Stimulated activated CD4-positive, alpha-beta T cell treated with anti-CD3 and anti-CD28 coated beads, Interleukin-4, amount 100 ng/mL, for 4 hours (primary cell): ENCODE data around the gene VDAC1.

Source experiments
- DNase-seq, 2 experiments: peaks; one replicate each; pipeline ENCODE4 v3.0.0-alpha.2; 2020

Gene VDAC1

GRCh38 chr5:133921979-133922378 lies 82.8 kb downstream of the VDAC1 start:
- no peak for DNase-seq
